ENCODE measurements around the gene SOSTDC1. TPM values are rescaled to one million over a fixed set of nuclear protein-coding genes. Genes with fewer than 3 reads are reported as not detected.
A peak's percentile ranks its signal among the peaks of the same experiment; 100 is the strongest.
"Not testable (repeated sequence)": the region's sequence is repeated elsewhere in the genome, so short reads cannot be mapped to it uniquely, and the experiment has no call there.

SOSTDC1 gene
- total RNA-seq, 1 experiment from 2014 or later, result not detected

DNA sequence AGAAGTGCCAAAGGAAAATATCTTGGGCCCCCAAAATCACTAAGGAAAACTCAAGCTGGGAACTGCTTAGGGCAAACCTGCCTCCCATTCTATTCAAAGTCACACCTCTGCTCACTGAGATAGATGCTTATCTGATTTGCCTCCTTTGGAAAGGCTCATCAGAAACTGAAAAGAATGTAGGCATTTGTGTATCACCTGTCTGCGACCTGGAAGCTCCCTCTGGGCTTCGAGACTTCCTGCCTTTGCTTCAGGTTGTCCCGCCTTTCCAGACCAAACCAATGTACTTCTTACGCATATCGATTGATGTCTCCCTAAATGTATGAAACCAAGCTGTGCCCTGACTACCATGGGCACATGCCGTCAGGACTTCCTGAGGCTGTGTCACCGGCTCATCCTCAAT, 46.6 kb upstream of the SOSTDC1 start:
- intact Hi-C loops (cut with micrococcal nuclease; ENCODE audit: unreplicated experiment), result loop anchor here (5.0 kb wide), 1 partner anchor 200 kb away; no protein-coding TSS in a partner anchor
- DNase-seq (ENCODE audit: low spot score), result no peak
- Histone ChIP-seq H3K36me3 (ENCODE audit: insufficient read depth, low read length, poor library complexity, severe bottlenecking) (no peaks in the 10 kb centered on the region), H3K9me3 (ENCODE audit: low read depth, low read length, poor library complexity, severe bottlenecking) (no peaks in the 10 kb centered on the region), H3K4me3 (ENCODE audit: low read depth, low read length, poor library complexity, severe bottlenecking) (no peak overlapping the region), H3K4me1 (ENCODE audit: insufficient read depth, low read length, poor library complexity, severe bottlenecking) (peaks cover 15% of the 10 kb centered on the region), H3K27ac (ENCODE audit: low read depth, low read length, poor library complexity, severe bottlenecking) (no peak overlapping the region), H3K27me3 (replicated peaks; ENCODE audit: insufficient read depth, low read depth, low read length, poor library complexity) (peaks cover 13% of the 10 kb centered on the region)
- CTCF ChIA-PET, result no interaction called here
- POLR2A ChIA-PET (ENCODE audit: low non-redundant PET), result no interaction called here
- TF ChIP-seq EZH2 (IDR thresholded peaks at IDR 0.05; ENCODE audit: borderline replicate concordance, low read depth, low read length, poor library complexity, severe bottlenecking), result no peak
- TF ChIP-seq, protein P1, sequence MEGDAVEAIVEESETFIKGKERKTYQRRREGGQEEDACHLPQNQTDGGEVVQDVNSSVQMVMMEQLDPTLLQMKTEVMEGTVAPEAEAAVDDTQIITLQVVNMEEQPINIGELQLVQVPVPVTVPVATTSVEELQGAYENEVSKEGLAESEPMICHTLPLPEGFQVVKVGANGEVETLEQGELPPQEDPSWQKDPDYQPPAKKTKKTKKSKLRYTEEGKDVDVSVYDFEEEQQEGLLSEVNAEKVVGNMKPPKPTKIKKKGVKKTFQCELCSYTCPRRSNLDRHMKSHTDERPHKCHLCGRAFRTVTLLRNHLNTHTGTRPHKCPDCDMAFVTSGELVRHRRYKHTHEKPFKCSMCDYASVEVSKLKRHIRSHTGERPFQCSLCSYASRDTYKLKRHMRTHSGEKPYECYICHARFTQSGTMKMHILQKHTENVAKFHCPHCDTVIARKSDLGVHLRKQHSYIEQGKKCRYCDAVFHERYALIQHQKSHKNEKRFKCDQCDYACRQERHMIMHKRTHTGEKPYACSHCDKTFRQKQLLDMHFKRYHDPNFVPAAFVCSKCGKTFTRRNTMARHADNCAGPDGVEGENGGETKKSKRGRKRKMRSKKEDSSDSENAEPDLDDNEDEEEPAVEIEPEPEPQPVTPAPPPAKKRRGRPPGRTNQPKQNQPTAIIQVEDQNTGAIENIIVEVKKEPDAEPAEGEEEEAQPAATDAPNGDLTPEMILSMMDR (conservative IDR thresholded peaks at IDR 0.05; ENCODE audit: low read depth, low read length), result no peak
- BruUV-seq (replicated peaks), result no TSS peak

GRCh38 chr7:16511314-16511713, 45.8 kb upstream of the SOSTDC1 start:
- Histone ChIP-seq H3K27me3 (replicated peaks; ENCODE audit: insufficient read depth, low read depth, low read length, poor library complexity) (peaks cover 7% of the 10 kb centered on the region), H3K36me3 (ENCODE audit: insufficient read depth, low read length, poor library complexity, severe bottlenecking) (no peaks in the 10 kb centered on the region), H3K27ac (ENCODE audit: low read depth, low read length, poor library complexity, severe bottlenecking) (no peak overlapping the region), H3K4me1 (ENCODE audit: insufficient read depth, low read length, poor library complexity, severe bottlenecking) (peaks cover 15% of the 10 kb centered on the region), H3K4me3 (ENCODE audit: low read depth, low read length, poor library complexity, severe bottlenecking) (no peak overlapping the region), H3K9me3 (ENCODE audit: low read depth, low read length, poor library complexity, severe bottlenecking) (no peaks in the 10 kb centered on the region)
- ChIA-PET POLR2A (ENCODE audit: low non-redundant PET) (no interaction called here), CTCF (no interaction called here)
- no peak for DNase-seq (ENCODE audit: low spot score)
- intact Hi-C loops (cut with micrococcal nuclease; ENCODE audit: unreplicated experiment), result loop anchor here (5.0 kb wide), 1 partner anchor 201 kb away; no protein-coding TSS in a partner anchor
- BruUV-seq (replicated peaks), result no TSS peak
- TF ChIP-seq EZH2 (IDR thresholded peaks at IDR 0.05; ENCODE audit: borderline replicate concordance, low read depth, low read length, poor library complexity, severe bottlenecking), result no peak
- TF ChIP-seq, protein P1 (conservative IDR thresholded peaks at IDR 0.05; ENCODE audit: low read depth, low read length), result no peak

GRCh38 chr7:16509829-16510228, 44.3 kb upstream of the SOSTDC1 start:
- TF ChIP-seq EZH2 (IDR thresholded peaks at IDR 0.05; ENCODE audit: borderline replicate concordance, low read depth, low read length, poor library complexity, severe bottlenecking), result no peak
- TF ChIP-seq, protein P1 (conservative IDR thresholded peaks at IDR 0.05; ENCODE audit: low read depth, low read length), result peak; percentile 28; the same call in 1 of the 2 replicates
- Histone ChIP-seq H3K9me3 (ENCODE audit: low read depth, low read length, poor library complexity, severe bottlenecking) (no peaks in the 10 kb centered on the region), H3K4me3 (ENCODE audit: low read depth, low read length, poor library complexity, severe bottlenecking) (no peak overlapping the region), H3K27ac (ENCODE audit: low read depth, low read length, poor library complexity, severe bottlenecking) (no peak overlapping the region), H3K4me1 (ENCODE audit: insufficient read depth, low read length, poor library complexity, severe bottlenecking) (peaks cover 8% of the 10 kb centered on the region), H3K27me3 (replicated peaks; ENCODE audit: insufficient read depth, low read depth, low read length, poor library complexity) (peaks cover 11% of the 10 kb centered on the region), H3K36me3 (ENCODE audit: insufficient read depth, low read length, poor library complexity, severe bottlenecking) (no peaks in the 10 kb centered on the region)
- peak; percentile 29 for DNase-seq (ENCODE audit: low spot score)
- ChIA-PET POLR2A (ENCODE audit: low non-redundant PET) (no interaction called here), CTCF (no interaction called here)
- intact Hi-C loops (cut with micrococcal nuclease; ENCODE audit: unreplicated experiment), result loop anchor here (5.0 kb wide), 1 partner anchor 202 kb away; no protein-coding TSS in a partner anchor
- BruUV-seq (replicated peaks), result no TSS peak

DNA sequence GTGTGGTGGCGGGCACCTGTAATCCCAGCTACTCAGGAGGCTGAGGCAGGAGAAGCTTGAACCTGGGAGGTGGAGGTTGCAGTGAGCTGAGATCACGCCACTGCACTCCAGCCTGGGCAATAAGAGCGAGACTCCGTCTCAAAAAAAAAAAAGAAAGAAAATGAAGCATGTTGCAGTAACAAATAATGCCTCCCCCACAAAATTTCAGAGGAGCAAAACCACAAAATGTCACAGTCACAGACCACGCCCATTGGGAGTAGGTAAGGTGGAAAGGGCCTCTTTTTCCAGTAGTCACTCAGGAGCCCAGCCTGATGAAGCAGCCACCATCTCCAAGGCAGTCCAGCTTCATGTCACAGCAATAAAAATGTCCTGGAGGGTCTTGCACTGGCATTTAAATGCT, 40.9 kb upstream of the SOSTDC1 start:
- H3K4me3 ChIP-seq (ENCODE audit: low read depth, low read length, poor library complexity, severe bottlenecking); BruUV-seq (replicated peaks); intact Hi-C loops (cut with micrococcal nuclease; ENCODE audit: unreplicated experiment); POLR2A ChIA-PET (ENCODE audit: low non-redundant PET); DNase-seq (ENCODE audit: low spot score); H3K9me3 ChIP-seq (ENCODE audit: low read depth, low read length, poor library complexity, severe bottlenecking); CTCF ChIA-PET; H3K36me3 ChIP-seq (ENCODE audit: insufficient read depth, low read length, poor library complexity, severe bottlenecking); H3K27ac ChIP-seq (ENCODE audit: low read depth, low read length, poor library complexity, severe bottlenecking); H3K4me1 ChIP-seq (ENCODE audit: insufficient read depth, low read length, poor library complexity, severe bottlenecking): not testable (repeated sequence)
- peaks cover 13% of the 10 kb centered on the region for H3K27me3 ChIP-seq (replicated peaks; ENCODE audit: insufficient read depth, low read depth, low read length, poor library complexity)
